Fibroblast of lung (primary cell): Measurements from ENCODE around the gene KCTD10. TPM values are rescaled to one million over a fixed set of nuclear protein-coding genes. Genes with fewer than 3 reads are reported as not detected.

Experiments
- DNase-seq, 2 donors: peaks; one replicate each; pipeline versions ENCODE4 v3.0.0 to v3.0.0-alpha.2; 2010; ENCODE audit warnings: low read depth in 2 of 2
- H2AFZ ChIP-seq: 2 replicates; pipeline ENCODE4 v1.5.1; 2012; ENCODE audit warnings: low read length, control low read depth, inconsistent platforms
- H3K27ac ChIP-seq: 2 replicates; pipeline ENCODE4 v1.5.1; 2011; ENCODE audit warnings: low read length, control low read depth; ENCODE audit not compliant: insufficient read depth
- H3K27me3 ChIP-seq: 2 replicates; pipeline ENCODE4 v1.5.1; 2011; ENCODE audit warnings: mild to moderate bottlenecking, low read length; ENCODE audit not compliant: control insufficient read depth, insufficient read depth
- H3K36me3 ChIP-seq: 2 replicates; pipeline ENCODE4 v1.5.1; 2011; ENCODE audit warnings: low read length; ENCODE audit not compliant: control insufficient read depth, insufficient read depth
- H3K4me1 ChIP-seq: 2 replicates; pipeline ENCODE4 v1.5.1; 2011; ENCODE audit warnings: low read length; ENCODE audit not compliant: control insufficient read depth, insufficient read depth; ENCODE audit errors: extremely low read depth
- H3K4me2 ChIP-seq: 2 replicates; pipeline ENCODE4 v1.5.1; 2011; ENCODE audit warnings: low read length, control low read depth; ENCODE audit not compliant: insufficient read depth; ENCODE audit errors: extremely low read depth
- H3K4me3 ChIP-seq, 4 experiments: fragments of 200-600 bp in 1 of 4; sonication (generic) in 1 of 4; replicated peaks in 1 of 4; 2 replicates each; pipeline ENCODE4 v1.5.1; 2011 to 2016; ENCODE audit warnings: low read length in 4 of 4, low read depth in 3 of 4, mild to moderate bottlenecking in 3 of 4, control low read depth in 2 of 4, inconsistent platforms in 1 of 4, mixed read lengths in 1 of 4; ENCODE audit not compliant: insufficient read depth in 1 of 4; ENCODE audit errors: control extremely low read depth in 1 of 4
- H3K79me2 ChIP-seq: 2 replicates; pipeline ENCODE4 v1.5.1; 2012; ENCODE audit warnings: mild to moderate bottlenecking, low read length, inconsistent platforms; ENCODE audit not compliant: control insufficient read depth, insufficient read depth
- H3K9ac ChIP-seq: 2 replicates; pipeline ENCODE4 v1.5.1; 2011; ENCODE audit warnings: mild to moderate bottlenecking, low read length, control low read depth; ENCODE audit not compliant: insufficient read depth
- H3K9me3 ChIP-seq: 2 replicates; pipeline ENCODE4 v1.5.1; 2012; ENCODE audit warnings: low read depth, low read length; ENCODE audit not compliant: control insufficient read depth, insufficient read depth
- H4K20me1 ChIP-seq: 2 replicates; pipeline ENCODE4 v1.5.1; 2011; ENCODE audit warnings: low read length; ENCODE audit not compliant: control insufficient read depth, insufficient read depth; ENCODE audit errors: extremely low read depth
- EZH2 ChIP-seq: IDR thresholded peaks from 2 replicates; pipeline ENCODE4 v1.5.1; 2012; ENCODE audit warnings: low read length, control low read depth, mild to moderate bottlenecking; ENCODE audit errors: missing control alignments
- polyA plus RNA-seq, 2 donors: library from polyadenylated mRNA; depleted of rRNA in 1 of 2; stranded (reverse) in 1 of 2; unstranded in 1 of 2; fragments of >200 nt; gene quantifications; 2 replicates each; pipeline ENCODE4 v1.2.1, GENCODE V29; 2011 to 2012; ENCODE audit warnings: missing spikeins in 1 of 2
- total RNA-seq: library from RNA; depleted of rRNA; stranded (reverse); fragments of >200 nt; gene quantifications from 2 replicates; pipeline ENCODE4 v1.2.1, GENCODE V29; 2014
- TF ChIP-seq, protein P1 (sequence below), 2 donors: IDR thresholded peaks in 1 of 2; conservative IDR thresholded peaks in 1 of 2; 1 replicate in 1 of 2; 2 replicates in 1 of 2; pipeline ENCODE4 v1.5.1; 2011 to 2012; ENCODE audit warnings: low read length in 2 of 2, control low read depth in 1 of 2, inconsistent platforms in 1 of 2, low read depth in 1 of 2, mild to moderate bottlenecking in 1 of 2

The KCTD10 gene
- total and polyA plus RNA-seq, 2 donors (not counting 1 experiment from before 2014, with no cell fraction given), result 106 to 190 TPM

DNA sequence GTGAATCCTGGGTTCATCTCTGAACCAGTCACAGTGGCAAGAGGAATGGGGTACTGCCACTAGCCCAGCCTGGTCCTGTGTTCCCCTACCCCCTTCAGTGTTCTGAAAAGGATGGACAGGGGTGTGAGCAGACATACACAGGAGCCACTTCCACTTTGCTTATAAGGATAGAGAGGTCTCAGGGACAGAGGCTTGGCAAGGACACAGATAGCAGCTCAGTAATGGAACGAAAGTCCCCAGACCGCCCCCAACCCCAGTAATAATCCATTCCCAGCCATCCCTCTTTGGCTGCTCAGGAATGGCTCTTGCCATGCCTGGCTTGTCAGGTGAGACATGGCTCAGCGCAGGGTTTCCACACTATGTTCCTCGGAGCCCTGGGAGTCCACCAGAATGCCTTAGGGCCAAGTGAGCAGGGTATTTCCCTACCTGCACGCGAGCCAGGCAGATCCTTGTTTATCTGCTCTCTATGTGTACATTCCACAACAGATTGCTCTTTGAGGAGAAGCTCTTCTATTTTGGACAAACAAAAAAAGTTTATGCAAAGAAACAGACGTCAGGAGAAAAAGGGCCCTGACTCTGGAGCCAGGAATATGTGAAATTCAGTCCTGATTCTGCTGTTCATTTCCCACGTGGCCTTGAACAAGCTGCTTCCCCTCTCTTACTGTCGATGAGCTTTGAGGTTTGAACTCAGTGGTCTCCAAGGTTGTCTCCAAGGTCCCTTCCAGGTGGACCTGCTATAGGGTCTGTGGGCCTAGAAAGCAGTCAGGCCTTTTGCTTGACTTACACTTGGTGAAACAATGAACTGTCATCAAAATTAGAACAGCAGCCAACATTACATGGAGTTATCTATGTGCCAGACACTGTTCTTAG lies 10.3 kb upstream of the KCTD10 start:
- H3K4me1 ChIP-seq, result no peaks in the 10 kb centered on the region

DNA sequence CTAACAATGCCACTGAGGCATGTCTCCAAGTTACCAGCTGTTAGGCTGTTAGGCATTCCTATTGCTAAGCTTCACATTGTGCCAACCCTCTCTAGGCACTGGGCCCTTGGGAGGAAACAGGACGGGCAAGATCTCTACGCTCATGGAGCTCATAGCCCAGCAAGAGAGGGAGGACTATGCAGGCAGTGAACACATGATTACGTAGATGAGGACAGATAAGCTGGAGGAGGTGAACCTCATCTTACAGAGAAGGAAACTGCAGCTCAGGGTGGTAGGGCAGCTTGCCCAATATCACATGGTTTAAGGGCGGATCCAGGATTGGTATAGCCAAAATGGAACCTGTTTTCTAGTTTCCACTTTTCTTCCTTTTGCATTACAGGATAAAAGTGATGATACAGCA lies 8.1 kb upstream of the KCTD10 start:
- no peaks in the 10 kb centered on the region for H4K20me1 ChIP-seq
- no peaks in the 10 kb centered on the region for H3K27me3 ChIP-seq
- DNase-seq, result no peak
- peaks cover 23% of the 10 kb centered on the region for H3K36me3 ChIP-seq
- no peak overlapping the region for H3K4me3 ChIP-seq
- TF ChIP-seq EZH2, result no peak
- TF ChIP-seq, protein P1, sequence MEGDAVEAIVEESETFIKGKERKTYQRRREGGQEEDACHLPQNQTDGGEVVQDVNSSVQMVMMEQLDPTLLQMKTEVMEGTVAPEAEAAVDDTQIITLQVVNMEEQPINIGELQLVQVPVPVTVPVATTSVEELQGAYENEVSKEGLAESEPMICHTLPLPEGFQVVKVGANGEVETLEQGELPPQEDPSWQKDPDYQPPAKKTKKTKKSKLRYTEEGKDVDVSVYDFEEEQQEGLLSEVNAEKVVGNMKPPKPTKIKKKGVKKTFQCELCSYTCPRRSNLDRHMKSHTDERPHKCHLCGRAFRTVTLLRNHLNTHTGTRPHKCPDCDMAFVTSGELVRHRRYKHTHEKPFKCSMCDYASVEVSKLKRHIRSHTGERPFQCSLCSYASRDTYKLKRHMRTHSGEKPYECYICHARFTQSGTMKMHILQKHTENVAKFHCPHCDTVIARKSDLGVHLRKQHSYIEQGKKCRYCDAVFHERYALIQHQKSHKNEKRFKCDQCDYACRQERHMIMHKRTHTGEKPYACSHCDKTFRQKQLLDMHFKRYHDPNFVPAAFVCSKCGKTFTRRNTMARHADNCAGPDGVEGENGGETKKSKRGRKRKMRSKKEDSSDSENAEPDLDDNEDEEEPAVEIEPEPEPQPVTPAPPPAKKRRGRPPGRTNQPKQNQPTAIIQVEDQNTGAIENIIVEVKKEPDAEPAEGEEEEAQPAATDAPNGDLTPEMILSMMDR (conservative IDR thresholded peaks at IDR 0.05 in 1 of 2, IDR thresholded peaks at IDR 0.05 in 1 of 2; ENCODE audit: low read depth in 1 of 2, low read length in 2 of 2), result no peak
- H3K9me3 ChIP-seq, result no peaks in the 10 kb centered on the region
- no peak overlapping the region for H3K27ac ChIP-seq
- H3K4me2 ChIP-seq, result no peak overlapping the region
- no peaks in the 10 kb centered on the region for H3K4me1 ChIP-seq
- H2AFZ ChIP-seq, result no peak overlapping the region
- H3K9ac ChIP-seq, result no peak overlapping the region
- H3K79me2 ChIP-seq, result no peaks in the 10 kb centered on the region

More for the DNA sequence above, 10.3 kb upstream of the KCTD10 start:
- H3K9me3 ChIP-seq, result no peaks in the 10 kb centered on the region
- H3K4me2 ChIP-seq, result no peak overlapping the region
- no peaks in the 10 kb centered on the region for H3K27me3 ChIP-seq
- H3K36me3 ChIP-seq, result peaks cover 26% of the 10 kb centered on the region
- no peak overlapping the region for H2AFZ ChIP-seq
- TF ChIP-seq, protein P1 (conservative IDR thresholded peaks at IDR 0.05 in 1 of 2, IDR thresholded peaks at IDR 0.05 in 1 of 2; ENCODE audit: low read depth in 1 of 2, low read length in 2 of 2), result no peak
- no peak for TF ChIP-seq EZH2
- no peak for DNase-seq
- no peaks in the 10 kb centered on the region for H4K20me1 ChIP-seq
- H3K27ac ChIP-seq, result no peak overlapping the region
- H3K4me3 ChIP-seq, result no peak overlapping the region
- H3K79me2 ChIP-seq, result no peaks in the 10 kb centered on the region
- H3K9ac ChIP-seq, result no peak overlapping the region

DNA sequence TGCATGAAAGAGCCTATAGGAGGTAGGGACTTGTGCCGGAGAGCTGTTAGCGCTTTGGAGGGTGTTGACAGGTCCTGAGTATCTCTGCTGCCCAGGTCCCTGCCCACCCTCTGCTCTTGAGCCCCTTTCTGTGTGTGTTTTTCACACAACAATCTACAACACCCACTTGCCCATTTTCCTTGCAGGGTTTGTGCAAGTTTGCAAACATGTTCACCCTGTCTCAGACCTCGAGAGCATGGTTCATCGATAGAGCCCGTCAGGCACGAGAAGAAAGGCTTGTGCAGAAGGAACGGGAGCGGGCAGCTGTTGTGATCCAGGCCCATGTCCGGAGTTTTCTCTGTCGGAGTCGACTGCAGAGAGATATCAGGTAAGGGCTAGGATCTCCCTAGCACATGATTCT lies 6.2 kb upstream of the KCTD10 start:
- H3K27ac ChIP-seq, result no peak overlapping the region
- no peaks in the 10 kb centered on the region for H4K20me1 ChIP-seq
- TF ChIP-seq, protein P1 (conservative IDR thresholded peaks at IDR 0.05 in 1 of 2, IDR thresholded peaks at IDR 0.05 in 1 of 2; ENCODE audit: low read depth in 1 of 2, low read length in 2 of 2), result no peak
- H2AFZ ChIP-seq, result no peak overlapping the region
- DNase-seq, result no peak
- no peaks in the 10 kb centered on the region for H3K27me3 ChIP-seq
- no peak overlapping the region for H3K9ac ChIP-seq
- peaks cover 4% of the 10 kb centered on the region for H3K4me1 ChIP-seq
- peaks cover 18% of the 10 kb centered on the region for H3K36me3 ChIP-seq
- H3K4me3 ChIP-seq, result no peak overlapping the region
- H3K4me2 ChIP-seq, result no peak overlapping the region
- H3K9me3 ChIP-seq, result no peaks in the 10 kb centered on the region
- peaks cover 14% of the 10 kb centered on the region for H3K79me2 ChIP-seq
